Measurements from ENCODE around the gene PLSCR3.

The PLSCR3 gene

DNA sequence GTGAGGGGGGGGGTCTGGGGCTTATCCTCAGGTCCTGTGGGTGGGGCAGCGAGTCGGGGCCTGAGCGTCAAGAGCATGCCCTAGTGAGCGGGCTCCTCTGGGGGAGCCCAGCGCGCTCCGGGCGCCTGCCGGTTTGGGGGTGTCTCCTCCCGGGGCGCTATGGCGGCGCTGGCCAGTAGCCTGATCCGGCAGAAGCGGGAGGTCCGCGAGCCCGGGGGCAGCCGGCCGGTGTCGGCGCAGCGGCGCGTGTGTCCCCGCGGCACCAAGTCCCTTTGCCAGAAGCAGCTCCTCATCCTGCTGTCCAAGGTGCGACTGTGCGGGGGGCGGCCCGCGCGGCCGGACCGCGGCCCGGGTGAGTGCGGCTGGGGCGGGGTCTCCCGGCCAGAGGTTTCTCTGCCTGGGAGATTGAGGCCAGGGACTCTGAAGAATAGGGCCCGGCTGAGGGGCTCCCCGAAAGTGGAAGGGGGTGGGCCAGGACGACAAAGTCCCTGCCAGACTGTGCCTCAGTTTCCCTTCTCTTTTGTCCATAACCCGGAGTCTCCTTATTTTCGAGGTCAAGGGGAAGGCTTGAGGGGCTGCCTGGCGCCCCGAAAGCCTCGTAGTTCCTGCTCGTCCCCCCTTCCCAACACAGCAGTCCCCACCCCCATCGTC is 45.3 kb upstream of the PLSCR3 start, which contains the start of gene FGF11:
FGF11 (plus strand) TSS at position 51 of the 651 bp plus-strand sequence; CDS start at position 160, 109 bp downstream.
- peak within 1 kb of the TSS; percentile 31 for H3K4me3 ChIP-seq (replicated peaks; ENCODE audit: low read depth, low read length)
- DNase-seq (ENCODE audit: extremely low read depth, low read depth): no peak
- TF ChIP-seq, protein P1, sequence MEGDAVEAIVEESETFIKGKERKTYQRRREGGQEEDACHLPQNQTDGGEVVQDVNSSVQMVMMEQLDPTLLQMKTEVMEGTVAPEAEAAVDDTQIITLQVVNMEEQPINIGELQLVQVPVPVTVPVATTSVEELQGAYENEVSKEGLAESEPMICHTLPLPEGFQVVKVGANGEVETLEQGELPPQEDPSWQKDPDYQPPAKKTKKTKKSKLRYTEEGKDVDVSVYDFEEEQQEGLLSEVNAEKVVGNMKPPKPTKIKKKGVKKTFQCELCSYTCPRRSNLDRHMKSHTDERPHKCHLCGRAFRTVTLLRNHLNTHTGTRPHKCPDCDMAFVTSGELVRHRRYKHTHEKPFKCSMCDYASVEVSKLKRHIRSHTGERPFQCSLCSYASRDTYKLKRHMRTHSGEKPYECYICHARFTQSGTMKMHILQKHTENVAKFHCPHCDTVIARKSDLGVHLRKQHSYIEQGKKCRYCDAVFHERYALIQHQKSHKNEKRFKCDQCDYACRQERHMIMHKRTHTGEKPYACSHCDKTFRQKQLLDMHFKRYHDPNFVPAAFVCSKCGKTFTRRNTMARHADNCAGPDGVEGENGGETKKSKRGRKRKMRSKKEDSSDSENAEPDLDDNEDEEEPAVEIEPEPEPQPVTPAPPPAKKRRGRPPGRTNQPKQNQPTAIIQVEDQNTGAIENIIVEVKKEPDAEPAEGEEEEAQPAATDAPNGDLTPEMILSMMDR (IDR thresholded peaks at IDR 0.05; ENCODE audit: low read depth, low read length, missing control alignments): no peak

DNA sequence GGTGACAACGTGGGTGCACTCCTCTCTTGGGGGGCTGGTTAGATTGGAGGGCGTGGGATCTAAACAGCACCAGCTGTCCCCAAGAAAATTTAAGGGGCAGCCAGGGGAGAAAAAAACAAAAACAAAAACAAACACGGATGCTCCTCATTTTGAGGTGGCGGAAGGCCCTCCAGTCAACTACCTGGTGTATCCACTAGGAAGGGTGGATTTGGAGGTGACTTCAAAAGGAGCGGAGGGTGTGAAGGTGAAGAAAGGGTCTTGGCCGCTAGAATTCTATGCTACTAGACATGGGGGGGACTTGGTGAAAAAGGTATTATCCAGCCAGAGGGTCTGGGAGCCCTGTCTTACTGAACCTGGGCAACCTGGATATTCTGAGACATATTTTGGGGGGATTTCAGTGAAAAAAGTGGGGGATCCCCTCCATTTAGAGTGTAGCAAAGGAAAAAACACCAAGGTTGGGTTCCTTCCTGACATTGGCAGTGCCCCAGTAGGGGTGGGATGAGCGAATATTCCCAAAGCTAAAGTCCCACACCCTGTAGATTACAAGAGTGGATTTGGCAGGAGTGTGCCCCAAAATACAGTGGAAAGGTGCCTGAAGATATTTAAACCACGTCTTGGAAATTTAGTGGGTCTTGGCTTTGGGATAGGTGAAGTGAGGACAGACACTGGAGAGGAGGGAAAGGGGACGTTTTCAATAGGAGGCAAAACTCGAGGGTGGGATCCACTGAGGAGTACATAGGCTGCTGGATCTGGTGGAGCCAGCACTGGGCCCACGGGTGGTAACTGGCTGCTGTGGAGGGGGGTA is 44.5 kb upstream of the PLSCR3 start:
- TF ChIP-seq, protein P1 (IDR thresholded peaks at IDR 0.05; ENCODE audit: low read depth, low read length, missing control alignments): no peak
- DNase-seq (ENCODE audit: extremely low read depth, low read depth): no peak
- no peak overlapping the region for H3K4me3 ChIP-seq (replicated peaks; ENCODE audit: low read depth, low read length)

DNA sequence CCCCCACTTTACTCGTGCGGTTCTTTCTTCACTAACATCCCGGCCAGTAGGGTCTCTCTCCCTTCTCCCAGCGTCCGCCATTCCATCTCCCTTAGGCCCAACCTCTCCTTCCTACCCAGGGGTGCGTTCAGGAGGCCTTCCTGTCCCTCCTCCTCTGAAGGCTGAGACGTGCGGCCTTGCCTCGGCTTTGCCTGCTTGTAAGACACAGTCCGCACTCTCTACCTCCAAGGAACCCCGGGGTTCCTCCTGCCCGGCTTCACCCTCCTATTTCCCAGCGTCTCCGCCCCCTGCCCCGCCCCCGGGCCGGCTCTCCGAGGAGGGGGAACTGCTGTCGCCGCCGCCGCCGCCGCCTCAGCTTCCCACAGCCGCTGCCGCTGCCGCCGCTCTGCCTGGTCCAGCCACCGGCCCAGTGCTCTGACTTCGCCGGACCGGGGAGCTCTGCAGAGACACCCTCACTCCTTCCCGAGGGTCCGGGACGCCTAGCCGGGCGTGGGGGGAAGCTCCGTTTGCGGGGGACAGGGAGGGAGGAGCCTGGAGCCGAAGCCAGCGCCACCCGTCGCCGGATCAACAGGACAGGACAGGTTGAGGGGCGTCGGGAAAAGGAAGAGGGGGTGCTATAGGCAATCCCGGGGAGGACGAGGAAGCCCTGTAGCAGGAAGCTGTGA is 43.8 kb upstream of the PLSCR3 start:
- no peak for DNase-seq (ENCODE audit: extremely low read depth, low read depth)

DNA sequence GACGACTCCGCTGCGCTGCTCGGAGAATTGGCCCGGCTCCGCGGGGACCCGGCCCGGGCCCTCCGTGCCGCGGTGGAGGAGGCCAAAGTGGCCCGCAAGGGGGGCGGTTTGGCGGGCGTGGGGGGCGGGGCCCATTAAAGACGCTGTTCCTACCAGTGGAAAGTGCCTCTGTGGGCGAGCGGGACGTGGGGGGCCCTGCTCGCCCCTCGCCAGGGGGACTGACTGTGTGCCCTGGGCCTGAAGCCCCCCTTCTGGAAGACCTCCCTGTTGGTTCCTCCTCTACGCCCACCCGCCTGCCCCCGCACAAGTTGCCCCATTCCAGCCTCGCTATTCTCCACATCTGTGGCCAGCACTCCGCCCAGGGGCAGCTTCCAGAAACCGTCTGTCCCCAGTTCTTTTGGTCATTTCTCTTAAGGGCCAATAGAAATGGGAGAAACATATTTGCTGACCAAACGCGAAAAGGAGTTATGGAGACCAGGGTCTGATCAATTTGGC is 43.1 kb upstream of the PLSCR3 start:
- peak overlapping the region; percentile 22 for H3K4me3 ChIP-seq (replicated peaks; ENCODE audit: low read depth, low read length)
- TF ChIP-seq, protein P1 (IDR thresholded peaks at IDR 0.05; ENCODE audit: low read depth, low read length, missing control alignments): no peak
- no peak for DNase-seq (ENCODE audit: extremely low read depth, low read depth)

More for the DNA sequence above, 43.8 kb upstream of the PLSCR3 start:
- TF ChIP-seq, protein P1 (IDR thresholded peaks at IDR 0.05; ENCODE audit: low read depth, low read length, missing control alignments): no peak
- no peak overlapping the region for H3K4me3 ChIP-seq (replicated peaks; ENCODE audit: low read depth, low read length)

DNA sequence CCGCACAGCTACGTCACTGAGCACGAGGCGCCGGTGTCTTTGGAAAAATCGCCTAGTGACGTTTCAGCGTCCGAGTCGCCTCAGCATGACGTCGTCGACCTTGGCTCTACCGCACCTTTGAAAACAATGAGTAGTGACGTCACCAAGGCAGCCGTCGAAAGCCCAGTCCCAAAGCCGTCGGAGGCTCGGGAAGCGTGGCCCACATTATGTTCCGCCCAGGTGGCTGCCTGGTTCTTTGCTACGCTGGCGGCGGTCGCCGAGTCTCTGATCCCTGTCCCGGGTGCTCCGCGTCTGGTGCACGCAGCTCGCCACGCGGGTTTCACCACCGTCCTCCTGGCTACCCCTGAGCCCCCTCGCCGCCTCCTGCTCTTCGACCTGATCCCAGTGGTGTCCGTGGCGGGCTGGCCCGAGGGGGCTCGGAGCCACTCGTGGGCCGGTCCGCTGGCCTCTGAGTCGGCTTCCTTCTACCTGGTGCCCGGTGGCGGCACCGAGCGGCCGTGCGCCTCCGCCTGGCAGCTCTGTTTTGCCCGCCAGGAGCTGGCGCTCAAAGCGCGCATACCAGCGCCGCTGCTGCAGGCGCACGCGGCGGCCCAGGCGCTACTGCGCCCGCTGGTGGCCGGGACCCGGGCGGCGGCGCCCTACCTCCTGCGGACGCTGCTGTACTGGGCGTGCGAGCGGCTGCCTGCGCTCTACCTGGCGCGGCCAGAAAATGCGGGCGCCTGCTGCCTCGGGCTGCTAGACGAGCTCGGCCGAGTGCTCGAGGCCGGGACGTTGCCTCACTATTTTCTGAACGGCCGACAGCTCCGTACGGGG is 42.4 kb upstream of the PLSCR3 start:
- TF ChIP-seq, protein P1 (IDR thresholded peaks at IDR 0.05; ENCODE audit: low read depth, low read length, missing control alignments): peak; percentile 70
- H3K4me3 ChIP-seq (replicated peaks; ENCODE audit: low read depth, low read length): peak overlapping the region; percentile 22
- peak; percentile 26 for DNase-seq (ENCODE audit: extremely low read depth, low read depth)

All from HFF-Myc (cell line).